DND-41 (cell line): ENCODE measurements around the gene BAD.

Source experiments
- EZH2 ChIP-seq: IDR thresholded peaks from 3 replicates; pipeline ENCODE4 v1.6.1; 2012; ENCODE audit warnings: borderline replicate concordance, low read depth, mild to moderate bottlenecking, moderate library complexity, low read length, inconsistent platforms; ENCODE audit not compliant: severe bottlenecking
- TF ChIP-seq, protein P1 (sequence below): IDR thresholded peaks from 2 replicates; pipeline ENCODE4 v1.5.1; 2012; ENCODE audit warnings: borderline replicate concordance, low read length, moderate library complexity, mild to moderate bottlenecking; ENCODE audit not compliant: poor library complexity, severe bottlenecking; ENCODE audit errors: extremely low read depth

DNA sequence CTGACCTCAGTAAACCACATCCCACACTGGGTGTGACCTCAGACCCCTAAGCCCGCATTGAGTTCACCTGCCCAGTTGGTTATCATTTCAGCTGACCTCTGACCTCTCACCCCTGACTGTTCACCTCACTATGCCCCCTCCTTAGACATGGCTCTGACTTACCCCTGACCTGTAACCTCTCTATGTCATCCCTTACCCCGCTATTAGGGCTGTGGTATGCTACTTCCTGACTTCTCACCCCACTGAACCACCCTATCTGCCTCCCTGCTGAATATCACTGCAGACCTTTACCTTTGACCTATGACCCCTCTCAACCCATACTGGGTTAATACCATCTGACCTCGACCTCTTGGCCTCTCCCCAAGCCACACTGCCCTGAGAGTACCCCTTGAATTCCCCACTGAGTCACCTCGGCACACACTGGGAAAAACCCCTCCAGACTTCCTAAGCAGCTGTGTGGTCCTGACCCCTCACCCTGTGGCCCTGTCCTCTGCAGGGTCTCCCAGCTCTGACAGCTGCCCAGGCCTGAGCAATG is 24.9 kb downstream of the BAD start:
- TF ChIP-seq, protein P1, sequence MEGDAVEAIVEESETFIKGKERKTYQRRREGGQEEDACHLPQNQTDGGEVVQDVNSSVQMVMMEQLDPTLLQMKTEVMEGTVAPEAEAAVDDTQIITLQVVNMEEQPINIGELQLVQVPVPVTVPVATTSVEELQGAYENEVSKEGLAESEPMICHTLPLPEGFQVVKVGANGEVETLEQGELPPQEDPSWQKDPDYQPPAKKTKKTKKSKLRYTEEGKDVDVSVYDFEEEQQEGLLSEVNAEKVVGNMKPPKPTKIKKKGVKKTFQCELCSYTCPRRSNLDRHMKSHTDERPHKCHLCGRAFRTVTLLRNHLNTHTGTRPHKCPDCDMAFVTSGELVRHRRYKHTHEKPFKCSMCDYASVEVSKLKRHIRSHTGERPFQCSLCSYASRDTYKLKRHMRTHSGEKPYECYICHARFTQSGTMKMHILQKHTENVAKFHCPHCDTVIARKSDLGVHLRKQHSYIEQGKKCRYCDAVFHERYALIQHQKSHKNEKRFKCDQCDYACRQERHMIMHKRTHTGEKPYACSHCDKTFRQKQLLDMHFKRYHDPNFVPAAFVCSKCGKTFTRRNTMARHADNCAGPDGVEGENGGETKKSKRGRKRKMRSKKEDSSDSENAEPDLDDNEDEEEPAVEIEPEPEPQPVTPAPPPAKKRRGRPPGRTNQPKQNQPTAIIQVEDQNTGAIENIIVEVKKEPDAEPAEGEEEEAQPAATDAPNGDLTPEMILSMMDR = no peak
- no peak for TF ChIP-seq EZH2
